GM12872 (cell line): ENCODE results near the gene ZCCHC14.

Experiments
- TF ChIP-seq, protein P1 (sequence below): IDR thresholded peaks from 3 replicates; pipeline ENCODE4 v1.5.1; 2011; ENCODE audit warnings: low read depth, mild to moderate bottlenecking, low read length, moderate library complexity; ENCODE audit not compliant: insufficient read depth

The ZCCHC14 gene

DNA sequence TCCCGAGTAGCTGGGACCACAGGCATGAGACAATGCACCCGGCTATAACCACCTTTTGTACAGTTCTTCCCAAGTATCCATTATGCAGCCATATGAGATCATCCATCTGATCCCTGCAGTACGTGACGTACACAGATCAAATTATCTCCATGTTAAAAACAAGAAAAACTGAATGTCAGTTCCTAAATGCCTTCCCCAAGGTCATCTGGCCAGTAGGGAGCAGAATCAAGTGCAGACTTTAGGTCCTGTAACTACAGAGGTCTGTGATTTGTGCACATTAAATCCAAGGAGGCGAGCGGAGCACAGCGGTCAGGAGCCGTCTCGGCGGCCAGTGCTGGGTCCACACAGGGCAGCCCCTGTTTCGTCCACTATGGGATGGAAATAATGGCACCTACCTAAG lies 23.7 kb downstream of the ZCCHC14 start:
- TF ChIP-seq, protein P1, sequence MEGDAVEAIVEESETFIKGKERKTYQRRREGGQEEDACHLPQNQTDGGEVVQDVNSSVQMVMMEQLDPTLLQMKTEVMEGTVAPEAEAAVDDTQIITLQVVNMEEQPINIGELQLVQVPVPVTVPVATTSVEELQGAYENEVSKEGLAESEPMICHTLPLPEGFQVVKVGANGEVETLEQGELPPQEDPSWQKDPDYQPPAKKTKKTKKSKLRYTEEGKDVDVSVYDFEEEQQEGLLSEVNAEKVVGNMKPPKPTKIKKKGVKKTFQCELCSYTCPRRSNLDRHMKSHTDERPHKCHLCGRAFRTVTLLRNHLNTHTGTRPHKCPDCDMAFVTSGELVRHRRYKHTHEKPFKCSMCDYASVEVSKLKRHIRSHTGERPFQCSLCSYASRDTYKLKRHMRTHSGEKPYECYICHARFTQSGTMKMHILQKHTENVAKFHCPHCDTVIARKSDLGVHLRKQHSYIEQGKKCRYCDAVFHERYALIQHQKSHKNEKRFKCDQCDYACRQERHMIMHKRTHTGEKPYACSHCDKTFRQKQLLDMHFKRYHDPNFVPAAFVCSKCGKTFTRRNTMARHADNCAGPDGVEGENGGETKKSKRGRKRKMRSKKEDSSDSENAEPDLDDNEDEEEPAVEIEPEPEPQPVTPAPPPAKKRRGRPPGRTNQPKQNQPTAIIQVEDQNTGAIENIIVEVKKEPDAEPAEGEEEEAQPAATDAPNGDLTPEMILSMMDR: no peak

DNA sequence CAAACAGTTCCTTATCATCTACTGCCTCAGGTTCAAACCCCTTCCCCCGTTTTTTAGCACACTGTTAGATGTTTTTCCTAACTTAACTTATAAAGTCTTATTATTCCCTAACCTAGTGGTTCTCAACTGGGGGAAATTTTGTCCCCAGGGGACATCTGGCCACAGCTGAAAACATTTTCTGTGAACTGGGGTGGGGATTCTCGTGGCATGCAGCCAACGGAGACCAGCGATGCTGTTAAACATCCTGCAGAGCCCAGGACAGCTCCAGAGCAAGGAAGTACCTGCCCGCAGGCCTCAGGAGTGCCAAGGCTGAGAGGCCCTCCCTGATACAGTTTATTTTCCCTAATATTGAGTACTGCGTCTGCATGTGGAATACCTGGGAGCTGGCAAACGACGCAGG lies 24.3 kb downstream of the ZCCHC14 start:
- TF ChIP-seq, protein P1: no peak

DNA sequence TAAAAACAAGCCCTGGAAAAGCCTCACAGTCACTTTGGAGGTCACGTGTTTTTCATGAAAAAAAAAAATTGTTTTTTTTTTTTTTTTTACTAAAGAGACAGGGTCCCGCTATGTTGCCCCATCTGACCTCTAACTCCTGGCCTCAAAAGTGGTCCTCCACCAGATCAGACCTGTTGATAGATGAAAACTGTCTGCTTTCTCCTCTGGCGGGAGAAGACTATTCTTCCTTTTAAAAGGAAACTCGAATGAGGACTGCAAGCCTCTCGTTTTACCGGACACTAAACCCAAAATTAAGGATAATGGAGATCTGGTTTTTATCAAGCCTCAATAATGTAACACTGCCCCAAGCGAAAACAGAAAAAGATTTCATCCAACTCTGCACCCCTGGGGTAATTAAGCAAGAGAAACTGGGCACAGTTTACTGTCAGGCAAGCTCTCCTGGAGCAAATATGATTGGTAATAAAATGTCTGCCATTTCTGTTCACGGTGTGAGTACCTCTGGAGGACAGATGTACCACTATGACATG lies 25.8 kb downstream of the ZCCHC14 start:
- TF ChIP-seq, protein P1: no peak

DNA sequence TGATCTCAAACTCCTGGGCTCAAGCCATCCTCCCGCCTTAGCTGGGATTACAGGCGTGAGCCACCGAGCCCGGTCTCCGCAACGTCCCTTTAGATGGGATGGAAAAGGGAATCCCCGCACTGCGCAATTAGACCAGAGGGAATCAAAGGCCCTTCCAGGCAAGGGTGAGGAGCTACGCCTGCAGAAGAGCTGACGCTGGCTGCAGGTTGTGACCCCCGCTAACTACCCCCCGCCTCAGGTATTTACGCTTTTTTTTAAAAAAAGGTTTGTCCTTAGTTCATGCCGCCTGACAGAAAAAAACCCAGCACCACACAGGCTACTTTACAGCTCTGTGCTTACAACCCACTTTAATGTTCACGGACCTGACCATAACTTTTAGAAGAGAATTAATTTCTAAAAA lies 26.9 kb downstream of the ZCCHC14 start:
- TF ChIP-seq, protein P1: no peak

DNA sequence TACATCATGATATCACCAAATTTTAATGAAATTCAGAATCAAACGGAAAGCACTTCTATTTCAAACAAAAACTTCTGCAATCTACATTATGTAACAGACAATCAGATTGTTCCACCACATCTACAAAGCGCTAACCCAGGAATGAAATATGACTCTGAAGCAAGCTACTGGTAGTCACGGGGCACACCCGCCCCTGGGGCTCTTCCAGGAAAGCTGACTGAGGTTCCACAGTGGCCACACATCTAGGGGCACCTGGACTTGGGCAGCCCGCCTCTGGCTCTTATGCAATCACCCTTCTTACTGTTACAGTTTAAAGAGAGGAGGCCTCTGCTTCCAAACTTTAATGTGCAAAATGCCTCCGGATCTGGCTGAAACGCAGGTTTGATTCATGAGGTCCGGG lies 27.5 kb downstream of the ZCCHC14 start:
- TF ChIP-seq, protein P1: no peak

DNA sequence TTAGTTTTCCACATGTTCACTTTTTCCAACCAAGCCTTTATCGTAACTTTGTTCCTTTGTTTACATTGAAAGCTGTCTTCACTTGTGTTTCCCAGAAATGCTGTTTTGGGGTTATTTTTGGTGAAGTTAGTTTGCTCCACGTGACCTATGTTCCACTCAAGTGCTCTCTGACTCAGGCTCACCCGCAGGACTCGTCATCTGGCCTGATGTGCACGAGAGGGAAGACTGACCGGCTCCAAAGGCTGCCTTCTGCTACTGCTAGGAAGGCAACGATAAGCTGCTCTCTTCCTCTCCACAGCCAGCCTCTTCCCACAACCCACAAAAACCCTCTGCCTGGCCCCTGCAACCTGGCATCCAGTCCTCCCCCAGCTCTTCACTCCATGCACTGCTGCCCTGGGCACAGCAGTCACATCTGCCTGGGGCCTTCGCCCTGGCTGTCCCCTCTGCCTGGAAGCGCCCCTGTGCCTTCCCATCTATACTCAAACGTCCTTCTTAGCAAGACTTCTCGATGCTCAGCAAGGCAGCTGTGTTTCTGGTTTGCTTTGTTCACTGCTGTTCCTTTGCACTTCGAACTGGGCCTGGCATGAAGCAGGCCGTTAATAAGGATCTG lies 28.0 kb downstream of the ZCCHC14 start:
- TF ChIP-seq, protein P1: no peak

DNA sequence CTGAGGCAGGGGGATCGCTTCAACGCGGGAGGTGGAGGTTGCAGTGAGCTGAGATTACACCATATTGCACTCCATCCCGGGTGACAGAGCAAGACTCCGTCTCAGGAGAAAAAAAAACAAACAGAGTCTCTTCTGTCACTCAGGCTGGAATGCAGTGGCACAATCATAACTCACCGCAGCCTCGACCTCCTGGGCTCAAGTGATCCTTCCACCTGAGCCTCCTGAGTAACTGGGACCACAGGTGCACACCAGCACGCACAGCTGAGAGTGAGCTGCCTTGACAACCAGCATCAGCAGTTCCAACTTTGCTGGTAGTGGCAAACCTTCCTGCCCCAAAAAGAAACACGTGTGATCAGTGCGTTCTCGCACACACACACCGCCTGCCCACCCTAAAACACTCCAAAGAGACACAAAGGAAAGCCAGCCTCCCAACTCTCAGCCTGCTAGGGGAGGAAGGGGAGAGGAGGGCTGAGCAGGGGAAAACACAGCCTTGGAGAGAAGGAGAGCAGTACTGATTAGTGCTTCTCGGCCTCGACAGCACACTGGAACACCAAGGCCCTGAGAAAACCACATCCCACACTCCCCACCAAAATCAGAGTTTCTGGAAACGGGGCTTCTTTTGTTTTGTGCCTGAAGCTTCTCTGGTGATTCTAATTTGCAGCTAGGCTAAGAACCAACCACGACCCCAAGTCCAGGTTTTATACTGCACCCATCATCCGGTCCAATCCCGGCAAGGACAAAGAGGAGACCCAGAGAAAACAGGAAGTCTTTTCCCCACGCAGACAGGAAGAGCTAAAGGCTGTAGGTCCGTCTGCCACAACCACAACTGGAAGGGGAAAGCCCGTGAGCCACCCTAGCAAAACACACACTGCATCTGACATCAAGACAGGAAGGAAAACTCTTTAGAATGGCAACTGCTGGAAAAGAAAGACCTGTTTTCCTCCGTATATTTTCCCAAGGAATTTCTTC lies 28.8 kb downstream of the ZCCHC14 start:
- TF ChIP-seq, protein P1: no peak
